ENCODE data around the gene C15orf39.

GRCh38 chr15:75174102-75174501, 27.6 kb upstream of the C15orf39 start:
- no peak for TF ChIP-seq CTCF (IDR thresholded peaks at IDR 0.05)
- no peak for TF ChIP-seq POLR2A (IDR thresholded peaks at IDR 0.05)

Data from prostate gland (tissue), 2 donors.